OCI-M1 (cell line): ENCODE measurements around the gene SDC4.

Experiments
- DNase-seq: peaks from one replicate; lab custom pipeline; 2025; lab: John Stamatoyannopoulos, UW

The SDC4 gene

GRCh38 chr20:45347936-45348778 is at the start of gene SDC4:
Gene SDC4, minus strand, starts transcription at chr20:45348424. Its CDS starts 40 bp downstream, at chr20:45348384.
- peak; percentile 34 for DNase-seq

GRCh38 chr20:45395114-45395415 is 46.8 kb upstream of the SDC4 start:
- DNase-seq = no peak

- no peak for DNase-seq
Measured at GRCh38 chr20:45394221-45395113, 46.2 kb upstream of the SDC4 start.

- DNase-seq = peak; percentile 10
Measured at GRCh38 chr20:45392733-45393132, 44.5 kb upstream of the SDC4 start.

GRCh38 chr20:45391559-45391958 is 43.3 kb upstream of the SDC4 start:
- DNase-seq = no peak

- DNase-seq = no peak
Measured at GRCh38 chr20:45390931-45391330, 42.7 kb upstream of the SDC4 start.

GRCh38 chr20:45387274-45387673 is 39.0 kb upstream of the SDC4 start:
- DNase-seq = no peak

GRCh38 chr20:45378191-45378590 is 30.0 kb upstream of the SDC4 start, which contains the start of gene TP53TG5:
Gene TP53TG5, minus strand, starts transcription at chr20:45378325. Its CDS starts 89 bp downstream, at chr20:45378236.
- DNase-seq = no peak

- DNase-seq = no peak
Measured at GRCh38 chr20:45377269-45377668, 29.0 kb upstream of the SDC4 start.

- no peak for DNase-seq
Measured at GRCh38 chr20:45374966-45375365, 26.7 kb upstream of the SDC4 start.

- DNase-seq = no peak
Measured at GRCh38 chr20:45374101-45374467, 25.9 kb upstream of the SDC4 start.

- DNase-seq = peak; percentile 87
Measured at GRCh38 chr20:45373353-45374100, 25.3 kb upstream of the SDC4 start.

- no peak for DNase-seq
Measured at GRCh38 chr20:45372646-45373352, 24.6 kb upstream of the SDC4 start.

GRCh38 chr20:45372241-45372640 is 24.0 kb upstream of the SDC4 start:
- no peak for DNase-seq

- no peak for DNase-seq
Measured at GRCh38 chr20:45370571-45371160, 22.4 kb upstream of the SDC4 start.

- no peak for DNase-seq
Measured at GRCh38 chr20:45368221-45368980, 20.2 kb upstream of the SDC4 start.

GRCh38 chr20:45367126-45367525 is 18.9 kb upstream of the SDC4 start:
- DNase-seq = no peak

GRCh38 chr20:45366631-45367030 is 18.4 kb upstream of the SDC4 start:
- DNase-seq = no peak

- no peak for DNase-seq
Measured at GRCh38 chr20:45366192-45366591, 18.0 kb upstream of the SDC4 start.

- DNase-seq = no peak
Measured at GRCh38 chr20:45365444-45365970, 17.3 kb upstream of the SDC4 start.
